DMS53 (cell line): Measurements from ENCODE around the gene PFKP.

Source experiments
- DNase-seq: peaks from one replicate; lab custom pipeline; 2025; lab: John Stamatoyannopoulos, UW

Gene PFKP

GRCh38 chr10:3116508-3117100 is 49.3 kb downstream of the PFKP start:
- no peak for DNase-seq

GRCh38 chr10:3117486-3117885 is 50.1 kb downstream of the PFKP start:
- DNase-seq: no peak

GRCh38 chr10:3118641-3119091 is 51.3 kb downstream of the PFKP start:
- no peak for DNase-seq

GRCh38 chr10:3119796-3120459 is 52.6 kb downstream of the PFKP start:
- peak; percentile 57 for DNase-seq

GRCh38 chr10:3122034-3122433 is 54.7 kb downstream of the PFKP start:
- no peak for DNase-seq

- no peak for DNase-seq
Observed at GRCh38 chr10:3122486-3123205, 55.3 kb downstream of the PFKP start.

- no peak for DNase-seq
Observed at GRCh38 chr10:3123571-3124411, 56.4 kb downstream of the PFKP start.

GRCh38 chr10:3124412-3125175 is 57.2 kb downstream of the PFKP start:
- no peak for DNase-seq

GRCh38 chr10:3125527-3126170 is 58.3 kb downstream of the PFKP start:
- DNase-seq: no peak

- peak; percentile 30 for DNase-seq
Observed at GRCh38 chr10:3126249-3126648, 58.9 kb downstream of the PFKP start.

- DNase-seq: peak; percentile 94
Observed at GRCh38 chr10:3126741-3127346, 59.5 kb downstream of the PFKP start.

GRCh38 chr10:3127921-3128320 is 60.6 kb downstream of the PFKP start:
- no peak for DNase-seq

GRCh38 chr10:3128379-3129130 is 61.2 kb downstream of the PFKP start:
- no peak for DNase-seq

- DNase-seq: peak; percentile 20
Observed at GRCh38 chr10:3129581-3130340, 62.4 kb downstream of the PFKP start.

GRCh38 chr10:3131098-3131497 is 63.8 kb downstream of the PFKP start:
- DNase-seq: peak; percentile 96

GRCh38 chr10:3132036-3133025 is 65.0 kb downstream of the PFKP start:
- DNase-seq: peak; percentile 15

GRCh38 chr10:3133948-3134347 is 66.6 kb downstream of the PFKP start:
- no peak for DNase-seq

GRCh38 chr10:3135006-3135405 is 67.7 kb downstream of the PFKP start:
- DNase-seq: no peak
